ENCODE measurements around the gene ZNF544. TPM values are rescaled to one million over a fixed set of nuclear protein-coding genes. Genes with fewer than 3 reads are reported as not detected.

Gene ZNF544
- total and polyA plus RNA-seq, 2 of the 8 experiments (the other 6 are each of a cell fraction or from before 2014, with no cell fraction given): 48.8 to 60.8 TPM

- Histone ChIP-seq H3K18ac (ENCODE audit: extremely low read depth, low read length) (peak overlapping the region; percentile 60; the same call in 1 of the 2 replicates), H2BK20ac (ENCODE audit: low read length) (no peak overlapping the region)
- CTCF ChIA-PET (ENCODE audit: partially characterized antibody): interaction anchor here (0.7 to 1.2 kb wide), 3 partner anchors 78 to 162 kb away, joined by 3 to 5 read pairs (median 3); no protein-coding TSS in a partner anchor
Observed at GRCh38 chr19:58183817-58184215, 44.9 kb upstream of the ZNF544 start.

More at GRCh38 chr19:58183817-58184215, 44.9 kb upstream of the ZNF544 start:
- FAIRE-seq: no peak
- H3K27me3 ChIP-seq (replicated peaks in 1 of 4; ENCODE audit: control insufficient read depth in 3 of 4, extremely low read depth in 1 of 4, insufficient read depth in 3 of 4, low read length in 3 of 4): no peaks in the 10 kb centered on the region
- H2BK15ac ChIP-seq (ENCODE audit: low read length): no peak overlapping the region
- no peaks in the 10 kb centered on the region; a peak in 1 of 7 replicates for H3K4me1 ChIP-seq (replicated peaks in 1 of 4; ENCODE audit: control insufficient read depth in 3 of 4, insufficient read depth in 4 of 4, low read length in 3 of 4)
- H3K14ac ChIP-seq (ENCODE audit: insufficient read length): no peak overlapping the region
- H4K91ac ChIP-seq (replicated peaks; ENCODE audit: insufficient read length, low read length): no peak overlapping the region
- H2BK12ac ChIP-seq (ENCODE audit: low read depth, low read length): no peak overlapping the region
- 13% methylated on average over 13 of the region's 13 CpGs; no CpG with 5 or more reads in 1 of the 2 experiments for WGBS, 2 experiments (ENCODE audit: extremely low coverage in 1 of 2, insufficient coverage in 1 of 2, insufficient read length in 1 of 2, insufficient replicate concordance in 2 of 2, low coverage in 1 of 2, low lambda C conversion rate in 2 of 2, missing lambda C conversion rate in 1 of 2)
- no peak overlapping the region for H3K56ac ChIP-seq (replicated peaks; ENCODE audit: insufficient read length, low read depth, low read length)
- peaks cover 4% of the 10 kb centered on the region for H3K79me1 ChIP-seq (ENCODE audit: low read depth, low read length)
- POLR2A ChIA-PET (ENCODE audit: partially characterized antibody): interaction anchor here (0.7 to 2.2 kb wide), 39 partner anchors 8 to 364 kb away, joined by 3 to 25 read pairs (median 4); partner anchors contain the start of genes ERVK3-1, TRIM28, ZNF135 and ZNF329
- TF ChIP-seq SAP30 (IDR thresholded peaks at IDR 0.05; ENCODE audit: insufficient read depth, insufficient replicate concordance, low read length): peak; percentile 64
- TF ChIP-seq CTCF (IDR thresholded peaks at IDR 0.05; ENCODE audit: control extremely low read depth in 1 of 3, insufficient read depth in 1 of 3, low read depth in 1 of 3, low read length in 3 of 3): no peak
- peak; percentile 8 for TF ChIP-seq KDM4A (IDR thresholded peaks at IDR 0.05; ENCODE audit: low read depth, low read length, severe bottlenecking)
- no peaks in the 10 kb centered on the region for H4K20me1 ChIP-seq (replicated peaks in 1 of 2; ENCODE audit: control insufficient read depth in 1 of 2, insufficient read depth in 2 of 2, low read length in 2 of 2)
- H3K4ac ChIP-seq (replicated peaks; ENCODE audit: insufficient read length, low read depth, low read length): no peak overlapping the region
- no peak overlapping the region for H2BK120ac ChIP-seq (replicated peaks; ENCODE audit: low read depth, low read length)
- H3K36me3 ChIP-seq (ENCODE audit: control insufficient read depth in 2 of 4, insufficient read depth in 4 of 4, low read length in 3 of 4): peaks cover 9 to 33% (median 27%) of the 10 kb centered on the region in 4 experiments; a peak in 7 of 8 replicates
- no peak overlapping the region for H4K5ac ChIP-seq (ENCODE audit: insufficient read length, low read depth, low read length)
- peaks cover 9% of the 10 kb centered on the region; the same call in 1 of the 2 replicates for H3K23me2 ChIP-seq (ENCODE audit: low read depth, low read length)
- no peak overlapping the region for H3K23ac ChIP-seq (ENCODE audit: insufficient read length)
- H3K79me2 ChIP-seq (ENCODE audit: control insufficient read depth in 1 of 2, insufficient read depth in 2 of 2, low read length in 2 of 2): peaks cover 2 to 12% of the 10 kb centered on the region in 2 experiments; a peak in 2 of 4 replicates
- peak overlapping the region; percentile 4; the same call in 1 of the 2 replicates for H2AK5ac ChIP-seq (ENCODE audit: low read depth, low read length)
- peak overlapping the region; percentile 70 to 98 (median 86) for H3K9ac ChIP-seq (replicated peaks in 1 of 4; ENCODE audit: extremely low read depth in 1 of 4, low read depth in 3 of 4, low read length in 3 of 4)
- peak overlapping the region; percentile 100 for H4K8ac ChIP-seq (ENCODE audit: extremely low read depth, insufficient read depth, low read length)
- H3K4me2 ChIP-seq (ENCODE audit: insufficient read depth in 1 of 2, low read depth in 2 of 2, low read length in 2 of 2): peak overlapping the region; percentile 69 to 91
- peak overlapping the region; percentile 99 for H3K27ac ChIP-seq (ENCODE audit: low read depth, low read length)
- H2BK5ac ChIP-seq (ENCODE audit: low read depth, low read length): peak overlapping the region; percentile 75
- peak overlapping the region; percentile 94 to 97 (median 96) for H3K4me3 ChIP-seq (ENCODE audit: extremely low read depth in 1 of 4, insufficient read depth in 2 of 4, low read depth in 3 of 4, low read length in 4 of 4)
- DNase-seq (ENCODE audit: low read depth in 1 of 2, low spot score in 2 of 2): no peak
- H3K9me3 ChIP-seq (ENCODE audit: insufficient read depth in 2 of 2, low read depth in 1 of 2, low read length in 1 of 2): peaks cover 37 to 40% of the 10 kb centered on the region in 2 experiments
- peak overlapping the region; percentile 21; the same call in 1 of the 2 replicates for H2AFZ ChIP-seq (ENCODE audit: low read length)

Measured in H1 (cell line).